ENCODE measurements around the gene NELL2. TPM values are rescaled to one million over a fixed set of nuclear protein-coding genes. Genes with fewer than 3 reads are reported as not detected.

NELL2 gene
- polyA plus RNA-seq, 1 experiment = 0.43 TPM

DNA sequence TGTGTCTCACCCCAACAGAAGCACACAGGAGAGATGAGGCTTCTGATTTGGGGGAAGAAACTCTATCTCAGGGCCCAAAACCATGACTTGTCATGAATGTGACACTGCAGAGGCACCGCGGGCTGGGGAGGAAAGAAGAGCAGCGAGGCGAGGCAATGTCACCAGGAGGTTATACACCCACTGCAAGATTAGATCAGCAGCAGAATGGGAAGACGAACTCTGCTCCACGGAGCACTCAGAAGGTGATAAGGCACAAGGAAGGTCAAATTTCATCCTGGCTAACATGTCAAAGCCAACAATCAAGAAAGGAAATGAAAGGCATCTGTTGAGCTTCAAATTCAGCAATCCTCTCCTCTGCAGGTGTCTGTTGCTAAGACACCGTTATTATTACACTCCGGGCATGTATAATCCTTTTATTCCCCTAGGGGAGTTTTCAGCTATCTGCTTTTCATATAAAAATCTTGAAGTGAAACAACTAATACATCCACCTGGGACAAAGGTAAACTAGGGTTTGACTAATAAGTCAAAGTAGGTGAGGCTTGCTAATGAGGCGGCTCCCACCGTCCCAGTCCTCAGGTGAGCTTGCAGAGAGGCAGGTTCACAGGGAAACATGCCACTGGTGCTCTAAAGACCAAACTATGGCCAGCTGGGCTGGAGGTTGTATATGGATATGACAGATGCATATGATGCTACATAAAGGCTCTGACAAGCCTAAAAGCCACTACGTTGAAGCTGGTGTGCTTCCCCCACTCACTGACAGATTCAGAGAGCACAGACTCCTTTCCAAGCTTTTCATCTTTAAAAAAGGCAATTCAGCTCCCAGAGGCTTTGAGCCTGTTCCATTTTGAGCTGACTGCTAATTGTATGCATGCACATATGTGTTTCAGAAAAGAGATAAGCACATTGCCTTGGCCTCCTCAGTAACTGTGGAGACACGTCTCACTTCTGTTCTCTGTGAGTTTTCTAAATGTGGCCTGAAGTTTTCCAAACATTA is 221.2 kb downstream of the NELL2 start:
- CTCF ChIA-PET = interaction anchor here (0.6 kb wide), 1 partner anchor 12 kb away, joined by 3 read pairs; no protein-coding TSS in a partner anchor
- no peak overlapping the region for H3K4me3 ChIP-seq (ENCODE audit: low read depth, low read length)
- no peaks in the 10 kb centered on the region for H3K9me3 ChIP-seq (ENCODE audit: control insufficient read depth, insufficient read depth, low read length)
- no peaks in the 10 kb centered on the region for H3K27me3 ChIP-seq (ENCODE audit: control insufficient read depth, insufficient read depth, low read length)
- no peak overlapping the region for H3K27ac ChIP-seq (ENCODE audit: low read depth, low read length)
- no peak for DNase-seq (ENCODE audit: low read depth, low spot score)
- POLR2A ChIA-PET = no interaction called here
- TF ChIP-seq, protein P1, sequence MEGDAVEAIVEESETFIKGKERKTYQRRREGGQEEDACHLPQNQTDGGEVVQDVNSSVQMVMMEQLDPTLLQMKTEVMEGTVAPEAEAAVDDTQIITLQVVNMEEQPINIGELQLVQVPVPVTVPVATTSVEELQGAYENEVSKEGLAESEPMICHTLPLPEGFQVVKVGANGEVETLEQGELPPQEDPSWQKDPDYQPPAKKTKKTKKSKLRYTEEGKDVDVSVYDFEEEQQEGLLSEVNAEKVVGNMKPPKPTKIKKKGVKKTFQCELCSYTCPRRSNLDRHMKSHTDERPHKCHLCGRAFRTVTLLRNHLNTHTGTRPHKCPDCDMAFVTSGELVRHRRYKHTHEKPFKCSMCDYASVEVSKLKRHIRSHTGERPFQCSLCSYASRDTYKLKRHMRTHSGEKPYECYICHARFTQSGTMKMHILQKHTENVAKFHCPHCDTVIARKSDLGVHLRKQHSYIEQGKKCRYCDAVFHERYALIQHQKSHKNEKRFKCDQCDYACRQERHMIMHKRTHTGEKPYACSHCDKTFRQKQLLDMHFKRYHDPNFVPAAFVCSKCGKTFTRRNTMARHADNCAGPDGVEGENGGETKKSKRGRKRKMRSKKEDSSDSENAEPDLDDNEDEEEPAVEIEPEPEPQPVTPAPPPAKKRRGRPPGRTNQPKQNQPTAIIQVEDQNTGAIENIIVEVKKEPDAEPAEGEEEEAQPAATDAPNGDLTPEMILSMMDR (IDR thresholded peaks at IDR 0.05; ENCODE audit: low read depth, low read length) = no peak

DNA sequence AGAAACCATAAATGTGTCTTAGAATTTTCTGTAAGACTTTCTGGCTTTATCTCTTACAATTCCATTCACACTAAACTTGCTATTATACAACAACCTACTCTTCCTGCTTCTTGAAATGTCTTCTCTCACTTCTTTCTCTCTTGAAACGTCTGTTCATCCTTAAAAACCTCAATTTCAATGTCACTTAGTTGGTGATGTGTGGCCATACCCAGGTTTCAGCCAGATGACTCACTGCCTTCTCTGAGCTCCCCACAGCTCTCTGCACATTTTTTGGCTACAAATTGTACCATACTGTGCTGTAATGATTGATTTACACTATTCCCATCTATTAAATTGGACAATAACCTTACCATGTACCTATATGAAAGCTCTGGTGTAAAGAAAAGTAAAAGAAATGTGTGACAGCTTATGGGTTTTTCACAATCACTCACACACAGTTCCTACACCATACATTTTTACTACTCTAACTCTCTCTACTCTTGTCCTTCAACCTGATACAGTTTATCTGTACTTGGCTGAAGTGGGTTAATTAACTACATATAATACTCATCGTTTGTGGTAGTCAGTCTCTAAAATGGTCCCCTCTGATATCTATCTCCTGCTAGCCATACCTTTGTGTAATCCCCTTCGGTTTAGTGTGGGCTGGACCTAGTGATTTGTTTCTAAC is 222.1 kb downstream of the NELL2 start:
- no peak overlapping the region for H3K27ac ChIP-seq (ENCODE audit: low read depth, low read length)
- TF ChIP-seq, protein P1 (IDR thresholded peaks at IDR 0.05; ENCODE audit: low read depth, low read length) = no peak
- no peaks in the 10 kb centered on the region for H3K27me3 ChIP-seq (ENCODE audit: control insufficient read depth, insufficient read depth, low read length)
- no peak for DNase-seq (ENCODE audit: low read depth, low spot score)
- ChIA-PET POLR2A (no interaction called here), CTCF (interaction anchor here (0.6 kb wide), 2 partner anchors 11 to 567 kb away, joined by 3 read pairs; no protein-coding TSS in a partner anchor)
- H3K9me3 ChIP-seq (ENCODE audit: control insufficient read depth, insufficient read depth, low read length) = no peaks in the 10 kb centered on the region
- H3K4me3 ChIP-seq (ENCODE audit: low read depth, low read length) = no peak overlapping the region

DNA sequence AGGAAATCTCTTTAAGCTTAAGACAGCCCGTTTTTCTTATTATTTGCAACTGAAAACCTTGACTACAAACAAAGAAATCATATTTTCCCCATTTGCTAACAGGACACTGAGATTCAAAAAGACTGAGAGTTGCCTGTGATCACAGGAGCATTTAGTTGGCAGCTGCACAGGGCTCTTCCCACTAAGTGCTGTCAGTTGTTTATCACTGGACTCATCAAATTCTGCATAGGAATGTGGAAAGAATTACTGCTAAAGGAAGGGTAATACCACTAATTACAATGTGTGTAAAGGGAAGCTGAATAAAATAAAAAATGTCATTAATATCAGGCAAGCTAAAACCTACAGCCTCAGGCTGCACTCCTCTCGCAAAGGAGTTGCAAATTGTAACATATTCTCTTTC is 226.4 kb downstream of the NELL2 start:
- ChIA-PET POLR2A (no interaction called here), CTCF (no interaction called here)

DNA sequence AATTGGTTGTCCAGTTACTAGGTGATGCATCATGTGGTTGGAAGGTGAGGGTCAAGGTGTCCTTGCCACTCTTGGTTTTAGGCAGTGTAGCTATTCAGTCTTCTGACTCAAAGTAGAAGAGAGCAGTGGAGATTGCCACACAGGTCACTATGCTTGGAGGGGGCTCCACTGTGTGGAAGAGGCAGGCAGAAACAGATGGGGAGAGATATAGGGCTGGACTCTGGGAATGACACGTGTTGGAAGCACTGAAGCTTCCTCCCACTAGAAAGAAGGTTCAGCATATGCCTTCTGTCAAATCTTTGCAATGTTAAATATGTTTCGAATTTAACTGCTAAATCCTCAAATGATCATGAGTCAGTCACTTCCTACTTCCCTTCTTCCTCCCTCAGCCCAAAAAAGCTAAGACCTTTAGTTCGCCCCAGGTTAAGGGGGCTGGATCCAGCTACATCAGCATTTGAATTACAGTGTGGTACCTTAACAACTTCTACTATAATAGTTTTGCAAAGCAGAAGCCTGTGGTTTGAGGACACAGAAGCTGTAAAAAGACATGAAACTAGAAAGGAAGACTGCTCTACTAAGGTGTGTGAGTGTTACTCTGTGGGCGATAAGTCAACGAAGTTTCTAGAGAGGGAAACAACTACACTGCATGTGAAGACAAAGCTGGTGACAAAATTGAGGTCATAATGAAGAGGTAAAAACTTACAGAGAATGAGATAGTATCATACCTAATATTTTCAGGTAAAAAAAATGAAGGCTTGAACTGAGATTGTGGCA is 228.0 kb downstream of the NELL2 start:
- Histone ChIP-seq H3K27me3 (ENCODE audit: control insufficient read depth, insufficient read depth, low read length) (no peaks in the 10 kb centered on the region), H3K27ac (ENCODE audit: low read depth, low read length) (no peak overlapping the region), H3K4me3 (ENCODE audit: low read depth, low read length) (no peak overlapping the region), H3K9me3 (ENCODE audit: control insufficient read depth, insufficient read depth, low read length) (no peaks in the 10 kb centered on the region)
- TF ChIP-seq, protein P1 (IDR thresholded peaks at IDR 0.05; ENCODE audit: low read depth, low read length) = no peak
- ChIA-PET POLR2A (no interaction called here), CTCF (no interaction called here)
- DNase-seq (ENCODE audit: low read depth, low spot score) = no peak

More for the DNA sequence above, 226.4 kb downstream of the NELL2 start:
- DNase-seq (ENCODE audit: low read depth, low spot score) = no peak
- H3K27me3 ChIP-seq (ENCODE audit: control insufficient read depth, insufficient read depth, low read length) = no peaks in the 10 kb centered on the region
- TF ChIP-seq, protein P1 (IDR thresholded peaks at IDR 0.05; ENCODE audit: low read depth, low read length) = no peak
- no peak overlapping the region for H3K4me3 ChIP-seq (ENCODE audit: low read depth, low read length)
- H3K27ac ChIP-seq (ENCODE audit: low read depth, low read length) = no peak overlapping the region
- H3K9me3 ChIP-seq (ENCODE audit: control insufficient read depth, insufficient read depth, low read length) = no peaks in the 10 kb centered on the region
